DND-41 (cell line): ENCODE data around the gene CCDC91.

Experiments
- CTCF ChIP-seq: IDR thresholded peaks from 2 replicates; pipeline ENCODE4 v1.5.1; 2012; ENCODE audit warnings: borderline replicate concordance, low read length, moderate library complexity, mild to moderate bottlenecking; ENCODE audit not compliant: poor library complexity, severe bottlenecking; ENCODE audit errors: extremely low read depth
- EZH2 ChIP-seq: IDR thresholded peaks from 3 replicates; pipeline ENCODE4 v1.6.1; 2012; ENCODE audit warnings: borderline replicate concordance, low read depth, mild to moderate bottlenecking, moderate library complexity, low read length, inconsistent platforms; ENCODE audit not compliant: severe bottlenecking

- TF ChIP-seq CTCF (no peak), EZH2 (no peak)
These were observed 198.6 kb downstream of the CCDC91 start for GRCh38 chr12:28388879-28389278.
